Ammon's horn (tissue), 1 donor: ENCODE data around the gene YES1.
"Not testable (repeated sequence)": the region's sequence is repeated elsewhere in the genome, so short reads cannot be mapped to it uniquely, and the experiment has no call there.

Experiments used
- DNase-seq: peaks from one replicate; pipeline ENCODE4 v3.0.0-alpha.2; 2016; ENCODE audit warnings: low spot score

Gene YES1

DNA sequence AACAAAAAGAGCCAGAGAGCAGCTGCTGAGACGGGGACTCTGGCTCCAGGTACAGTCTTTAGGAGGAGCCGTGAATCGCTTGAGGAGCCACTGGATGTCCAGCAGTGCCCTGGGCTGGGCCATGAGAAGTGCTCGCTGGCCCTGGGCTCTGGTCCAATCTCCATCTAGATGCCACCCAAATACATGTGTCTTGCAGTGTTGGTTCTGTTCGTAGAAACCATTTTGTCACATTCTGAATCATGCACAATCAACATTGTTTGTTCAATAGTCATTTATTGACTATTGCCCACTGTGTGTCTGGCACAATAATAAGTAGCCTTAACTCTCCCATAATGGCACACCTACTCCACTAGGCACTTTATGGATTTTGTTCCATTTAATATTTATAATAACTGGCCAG lies 128.5 kb downstream of the YES1 start:
- no peak for DNase-seq

DNA sequence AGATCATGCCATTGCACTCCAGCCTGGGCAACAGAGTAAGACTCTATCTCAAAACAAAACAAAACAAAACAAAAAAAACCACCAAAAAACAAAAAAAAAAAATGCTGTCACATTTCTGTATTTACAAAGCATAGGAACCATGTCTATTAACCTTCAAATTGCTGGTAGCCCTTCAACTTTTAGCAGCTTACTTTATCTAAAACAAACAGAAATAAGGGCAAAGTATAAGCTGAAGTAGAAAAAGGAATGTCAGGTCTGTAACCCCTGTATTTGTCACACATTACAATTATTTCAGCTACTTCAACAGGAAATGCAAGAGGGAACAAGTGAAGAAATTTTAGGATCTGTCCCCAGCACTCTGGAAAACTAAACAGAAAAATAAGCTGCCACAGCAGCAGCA lies 129.2 kb downstream of the YES1 start:
- no peak for DNase-seq

DNA sequence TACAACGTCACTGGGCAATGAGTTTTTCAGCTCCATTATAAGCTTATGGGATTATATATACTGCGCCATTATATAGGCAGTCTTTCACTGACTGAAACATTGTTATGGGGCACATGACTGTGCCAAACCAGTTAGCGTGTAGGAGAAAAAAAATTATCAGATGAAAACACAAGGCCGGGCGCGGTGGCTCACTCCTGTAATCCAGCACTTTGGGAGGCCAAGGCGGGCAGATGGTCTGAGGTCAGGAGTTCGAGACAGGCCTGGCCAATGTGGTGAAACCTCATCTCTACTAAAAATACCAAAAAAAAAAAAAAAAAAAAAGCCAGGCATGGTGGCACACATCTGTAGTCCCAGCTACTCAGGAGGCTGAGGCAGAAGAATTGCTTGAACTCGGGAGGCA lies 129.6 kb downstream of the YES1 start:
- not testable (repeated sequence) for DNase-seq

DNA sequence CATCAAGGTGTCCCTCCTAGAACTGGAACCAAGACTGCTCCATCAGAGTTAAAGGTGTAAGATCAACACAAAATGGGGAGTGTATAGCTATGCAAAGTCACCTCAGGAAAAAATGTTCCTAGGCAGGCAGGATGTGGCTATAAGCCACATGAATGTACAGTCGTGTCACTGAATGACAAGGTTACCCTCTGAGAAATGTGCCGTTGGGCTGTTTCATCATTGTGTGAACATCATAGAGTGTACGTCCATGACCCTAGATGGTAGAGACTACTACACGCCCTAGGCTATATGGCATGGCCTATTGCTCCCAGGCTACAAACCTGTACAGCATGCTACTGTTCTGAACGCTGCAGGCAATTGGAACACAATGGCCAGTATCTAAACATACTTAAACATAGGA lies 130.1 kb downstream of the YES1 start:
- no peak for DNase-seq

DNA sequence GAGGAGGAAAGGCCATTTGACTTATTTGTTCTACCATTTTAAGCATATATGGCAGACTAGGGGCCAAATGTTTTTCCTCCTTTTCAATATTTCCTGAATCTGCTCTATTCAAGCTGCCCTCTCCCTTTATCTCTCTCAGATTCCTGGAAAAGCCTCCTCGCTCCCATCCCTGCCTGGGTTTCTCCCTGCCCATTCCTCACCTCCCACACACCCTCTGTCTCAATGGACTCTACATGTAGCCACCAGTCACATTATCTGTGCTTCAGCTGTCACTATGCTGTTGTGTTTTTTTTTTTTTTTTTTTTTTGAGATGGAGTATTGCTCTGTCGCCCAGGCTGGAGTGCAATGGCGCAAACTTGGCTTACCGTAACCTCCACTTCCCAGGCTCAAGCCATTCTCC lies 131.7 kb downstream of the YES1 start:
- DNase-seq, result no peak

DNA sequence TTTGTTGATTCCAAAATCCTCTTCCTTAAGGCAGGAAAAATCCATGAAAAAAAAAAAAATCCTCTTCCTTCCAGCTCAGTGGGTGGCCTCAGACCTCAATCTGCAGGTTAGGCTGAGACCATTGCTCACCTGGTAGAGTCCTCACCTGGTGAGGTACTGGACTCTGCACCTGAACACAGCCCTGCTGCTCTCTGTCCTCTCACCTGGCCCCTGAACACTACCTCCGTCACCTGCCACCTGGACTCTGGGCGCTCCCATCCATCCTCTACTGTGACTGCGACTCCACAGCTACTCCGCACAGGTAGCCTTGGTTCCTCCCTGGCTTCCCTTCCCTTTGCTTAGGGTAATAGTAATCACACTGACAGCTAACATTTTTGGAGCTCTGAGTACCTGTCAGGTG lies 132.5 kb downstream of the YES1 start:
- DNase-seq, result no peak

DNA sequence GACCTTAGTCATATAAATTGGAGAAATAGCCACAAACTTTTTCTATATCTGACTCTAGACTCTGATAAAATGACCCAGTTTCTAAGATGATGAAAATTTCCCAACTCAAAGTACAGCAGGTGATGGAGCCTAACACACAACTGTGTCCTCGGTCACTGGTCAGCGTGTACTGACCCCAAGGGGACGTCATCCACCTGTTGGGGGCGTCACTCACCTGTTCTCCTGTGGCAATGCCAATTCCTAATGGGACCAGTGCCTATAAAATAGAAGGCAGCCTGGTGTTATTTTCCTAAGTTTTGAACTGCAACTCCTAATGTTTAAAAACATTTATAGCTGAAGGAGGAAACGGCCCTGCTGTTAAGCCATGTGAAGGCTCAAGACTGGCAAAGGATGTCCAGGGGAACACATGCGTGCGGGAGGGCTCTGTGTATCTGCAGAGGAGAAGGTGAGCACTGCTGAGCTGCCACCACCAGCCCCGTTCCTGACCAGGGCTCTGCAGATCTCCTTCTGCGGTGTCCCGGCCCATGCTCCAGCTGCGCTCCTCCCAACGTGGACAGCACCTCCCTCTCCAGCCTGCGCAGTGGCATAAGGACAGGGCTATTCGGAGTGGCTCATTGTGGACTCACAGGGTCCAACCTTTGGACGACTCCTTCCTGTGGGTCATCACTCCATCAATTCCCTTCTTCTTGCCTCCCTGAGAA lies 133.4 kb downstream of the YES1 start:
- DNase-seq, result no peak

DNA sequence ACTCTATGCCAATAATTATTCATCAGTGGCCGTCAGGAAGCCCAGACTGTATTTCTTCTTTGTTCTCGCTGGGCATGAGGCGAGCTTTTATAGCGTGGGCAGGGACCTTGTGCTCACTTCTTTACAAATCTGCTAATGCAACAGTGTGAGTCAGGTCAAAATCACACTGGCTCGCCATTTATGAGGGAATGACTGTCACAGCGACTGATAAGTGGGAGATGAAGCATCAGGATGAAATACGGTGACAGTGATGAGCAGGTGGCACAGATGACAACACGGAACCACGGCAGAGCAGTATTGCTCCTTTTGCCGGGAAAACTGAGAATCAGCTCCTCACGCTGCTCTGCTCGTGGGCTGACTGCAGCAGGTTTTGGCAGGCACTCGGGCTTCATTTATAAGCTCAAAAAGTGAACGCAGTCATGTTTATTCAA lies 134.1 kb downstream of the YES1 start:
- peak; percentile 70 for DNase-seq

DNA sequence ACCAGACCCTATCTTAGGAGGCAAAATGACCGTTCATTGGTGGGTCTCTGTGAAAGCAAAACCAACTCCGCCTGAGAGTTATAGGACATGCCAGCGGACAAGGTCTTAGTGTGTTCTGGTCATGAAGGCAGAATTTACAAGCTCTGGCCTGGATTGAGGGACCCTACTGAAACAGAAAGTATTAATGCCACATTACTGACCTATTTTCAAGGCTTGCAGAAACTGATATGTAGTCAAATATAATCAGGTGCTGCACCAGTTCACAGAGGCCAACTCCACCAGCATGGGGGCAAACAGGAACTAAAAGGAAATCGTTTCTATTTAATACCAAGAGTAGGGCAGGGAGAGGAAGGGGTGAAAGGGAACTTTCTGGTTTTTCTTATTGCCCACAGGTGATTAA lies 134.9 kb downstream of the YES1 start:
- no peak for DNase-seq

DNA sequence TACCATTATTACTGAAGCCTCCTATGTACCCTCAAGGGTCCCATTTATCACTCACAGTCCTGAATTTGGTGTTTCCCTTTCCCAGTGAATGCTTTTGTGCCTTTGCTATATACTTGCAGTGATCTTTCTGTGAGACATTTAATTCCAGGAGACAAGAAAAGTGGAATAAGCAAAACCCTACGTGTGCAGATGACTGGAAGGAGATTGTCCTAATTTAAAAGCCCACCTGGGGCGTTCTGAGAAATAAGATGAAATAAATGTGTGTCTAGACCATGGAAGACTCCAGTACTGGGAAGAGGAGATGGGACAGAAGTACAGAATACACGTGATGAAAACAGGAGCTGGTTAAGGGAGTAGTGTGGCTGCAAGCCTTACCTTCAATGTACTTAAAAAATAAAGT lies 135.3 kb downstream of the YES1 start:
- DNase-seq, result no peak

DNA sequence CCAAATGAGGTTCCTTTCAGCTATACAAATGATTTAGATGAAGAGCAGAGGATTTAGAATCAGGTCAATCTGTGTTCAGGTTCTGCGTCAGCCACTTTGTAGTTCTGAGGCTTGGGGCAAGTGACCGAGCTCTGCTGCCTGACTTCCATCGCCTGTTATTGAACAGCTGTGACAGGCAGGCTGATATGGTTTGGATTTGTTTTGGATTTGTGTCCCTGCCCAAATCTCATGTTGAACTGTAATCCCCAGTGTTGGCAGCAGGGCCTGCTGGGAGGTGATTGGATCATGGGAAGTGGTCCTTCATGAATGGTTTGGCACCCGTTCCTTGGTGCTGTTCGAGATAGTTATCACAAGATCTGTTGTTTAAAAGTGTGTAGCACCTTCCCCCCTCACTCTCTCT lies 136.0 kb downstream of the YES1 start:
- no peak for DNase-seq

DNA sequence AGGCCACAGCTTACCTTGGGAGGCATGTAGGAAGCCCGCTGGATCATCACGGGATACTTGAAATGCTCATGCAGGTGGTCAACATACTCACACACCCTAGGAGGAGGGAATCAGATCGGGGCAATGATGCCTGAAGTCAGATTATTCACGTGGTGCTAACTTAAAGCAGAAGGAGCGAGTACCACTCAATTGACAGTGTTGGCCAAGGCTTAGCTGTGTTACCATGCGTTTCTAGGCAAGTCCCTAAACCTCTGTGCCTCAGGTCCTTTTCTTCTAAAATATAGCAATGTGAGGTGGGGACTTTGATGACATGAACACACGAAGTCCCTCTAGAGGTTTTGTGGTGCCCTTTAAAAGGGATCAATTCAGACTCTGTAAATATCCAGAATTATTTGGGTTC lies 136.7 kb downstream of the YES1 start:
- DNase-seq, result no peak

DNA sequence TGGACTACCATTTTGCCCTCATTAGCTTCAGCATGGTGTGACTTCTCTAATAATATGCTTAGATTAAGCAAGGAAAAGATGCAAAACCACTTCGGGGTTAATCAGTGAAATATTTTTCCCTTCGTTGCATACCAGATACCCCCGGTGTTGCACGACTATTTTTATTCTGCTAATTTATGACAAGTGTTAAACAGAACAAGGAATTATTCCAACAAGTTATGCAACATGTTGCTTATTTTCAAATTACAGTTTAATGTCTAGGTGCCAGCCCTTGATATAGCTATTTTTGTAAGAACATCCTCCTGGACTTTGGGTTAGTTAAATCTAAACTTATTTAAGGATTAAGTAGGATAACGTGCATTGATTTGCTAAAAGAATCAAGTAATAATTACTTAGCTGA lies 138.3 kb downstream of the YES1 start:
- DNase-seq, result no peak

DNA sequence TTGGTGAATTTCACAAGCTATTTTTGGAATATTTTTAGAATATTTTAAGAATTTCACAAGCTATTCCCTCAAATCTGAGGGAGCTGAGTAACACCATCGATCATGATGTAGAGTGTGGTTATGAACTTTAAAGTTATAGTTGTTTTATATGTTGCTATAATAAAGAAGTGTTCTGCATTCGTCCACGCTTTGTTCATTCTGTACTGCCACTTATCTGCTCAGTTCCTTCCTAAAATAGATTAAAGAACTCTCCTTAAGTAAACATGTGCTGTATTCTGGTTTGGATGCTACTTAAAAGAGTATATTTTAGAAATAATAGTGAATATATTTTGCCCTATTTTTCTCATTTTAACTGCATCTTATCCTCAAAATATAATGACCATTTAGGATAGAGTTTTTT lies 138.7 kb downstream of the YES1 start:
- no peak for DNase-seq
